Activated B cell treated with CpG ODN at 0.5 μM for 24 hours (primary cell): Measurements from ENCODE around the gene NDEL1. TPM values are rescaled to one million over a fixed set of nuclear protein-coding genes. Genes with fewer than 3 reads are reported as not detected.

Experiments
- ATAC-seq: fragments of 200-7000 bp; cut with Tn5 transposase; one replicate; pipeline ENCODE4 v1.10.0; 2021; ENCODE audit warnings: low read depth, mild to moderate bottlenecking, moderate library complexity
- CTCF ChIA-PET: fragments of 350-600 bp; sonication (Branson Sonifier 250); formaldehyde crosslinking; loops from one replicate; lab custom pipeline; 2021; ENCODE audit warnings: antibody characterized with exemption; lab: Charles Lee
- POLR2A ChIA-PET: fragments of 350-600 bp; sonication (Branson Sonifier 250); formaldehyde crosslinking; loops from one replicate; lab custom pipeline; 2021; ENCODE audit warnings: antibody characterized with exemption; lab: Charles Lee
- DNase-seq: peaks from one replicate; pipeline ENCODE4 v3.0.0; 2022
- H3K27ac Mint-ChIP-seq: one replicate; pipeline ENCODE4 v1.8.0; 2020; ENCODE audit warnings: mixed read lengths
- H3K27me3 Mint-ChIP-seq: one replicate; pipeline ENCODE4 v1.8.0; 2021; ENCODE audit warnings: mixed read lengths
- H3K36me3 Mint-ChIP-seq: one replicate; pipeline ENCODE4 v1.8.0; 2021; ENCODE audit warnings: low read depth, mixed read lengths
- H3K4me1 Mint-ChIP-seq: one replicate; pipeline ENCODE4 v1.8.0; 2021; ENCODE audit warnings: mixed read lengths
- H3K4me3 Mint-ChIP-seq: one replicate; pipeline ENCODE4 v1.8.0; 2020; ENCODE audit warnings: mild to moderate bottlenecking, mixed read lengths
- H3K9me3 Mint-ChIP-seq: one replicate; pipeline ENCODE4 v1.8.0; 2020; ENCODE audit warnings: mixed read lengths
- intact Hi-C: fragments of 100-400 bp; cut with micrococcal nuclease; formaldehyde crosslinking; loops from one replicate; pipeline ENCODE4 v1.15.1; 2024
- total RNA-seq: library from RNA; stranded (reverse); gene quantifications from 2 replicates; pipeline ENCODE4 v1.2.3, GENCODE V29; 2022
- TF ChIP-seq, protein P1 (sequence below): fragments of 200-600 bp; IDR thresholded peaks from one replicate; pipeline ENCODE4 v1.8.0; 2022; ENCODE audit warnings: antibody characterized with exemption, mild to moderate bottlenecking

NDEL1 gene
- total RNA-seq, 1 donor from 2014 or later = 82.6 TPM

DNA sequence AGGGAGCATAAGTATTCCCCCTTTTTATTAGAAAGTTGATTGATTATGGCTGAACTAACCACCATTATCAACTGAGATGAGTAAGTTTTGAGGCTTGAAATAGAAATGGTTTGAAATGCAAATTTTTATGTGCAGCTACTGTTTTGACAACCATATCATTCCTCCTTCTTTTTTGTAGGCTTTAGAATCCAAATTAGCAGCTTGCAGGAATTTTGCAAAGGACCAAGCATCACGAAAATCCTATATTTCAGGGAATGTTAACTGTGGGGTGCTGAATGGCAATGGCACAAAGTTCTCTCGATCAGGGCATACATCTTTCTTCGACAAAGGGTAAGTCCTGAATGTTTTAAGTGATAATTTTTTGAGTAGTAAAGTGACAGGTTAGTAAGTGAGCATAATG lies 24.1 kb downstream of the NDEL1 start:
- ATAC-seq = no peak
- Mint-ChIP-seq H3K36me3 (peaks cover 91% of the 10 kb centered on the region), H3K4me3 (no peak overlapping the region), H3K9me3 (no peaks in the 10 kb centered on the region), H3K4me1 (no peaks in the 10 kb centered on the region), H3K27ac (no peak overlapping the region), H3K27me3 (no peaks in the 10 kb centered on the region)
- ChIA-PET POLR2A (no interaction called here), CTCF (no interaction called here)
- TF ChIP-seq, protein P1, sequence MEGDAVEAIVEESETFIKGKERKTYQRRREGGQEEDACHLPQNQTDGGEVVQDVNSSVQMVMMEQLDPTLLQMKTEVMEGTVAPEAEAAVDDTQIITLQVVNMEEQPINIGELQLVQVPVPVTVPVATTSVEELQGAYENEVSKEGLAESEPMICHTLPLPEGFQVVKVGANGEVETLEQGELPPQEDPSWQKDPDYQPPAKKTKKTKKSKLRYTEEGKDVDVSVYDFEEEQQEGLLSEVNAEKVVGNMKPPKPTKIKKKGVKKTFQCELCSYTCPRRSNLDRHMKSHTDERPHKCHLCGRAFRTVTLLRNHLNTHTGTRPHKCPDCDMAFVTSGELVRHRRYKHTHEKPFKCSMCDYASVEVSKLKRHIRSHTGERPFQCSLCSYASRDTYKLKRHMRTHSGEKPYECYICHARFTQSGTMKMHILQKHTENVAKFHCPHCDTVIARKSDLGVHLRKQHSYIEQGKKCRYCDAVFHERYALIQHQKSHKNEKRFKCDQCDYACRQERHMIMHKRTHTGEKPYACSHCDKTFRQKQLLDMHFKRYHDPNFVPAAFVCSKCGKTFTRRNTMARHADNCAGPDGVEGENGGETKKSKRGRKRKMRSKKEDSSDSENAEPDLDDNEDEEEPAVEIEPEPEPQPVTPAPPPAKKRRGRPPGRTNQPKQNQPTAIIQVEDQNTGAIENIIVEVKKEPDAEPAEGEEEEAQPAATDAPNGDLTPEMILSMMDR = no peak
- DNase-seq = no peak
- intact Hi-C loops = no loop called here

DNA sequence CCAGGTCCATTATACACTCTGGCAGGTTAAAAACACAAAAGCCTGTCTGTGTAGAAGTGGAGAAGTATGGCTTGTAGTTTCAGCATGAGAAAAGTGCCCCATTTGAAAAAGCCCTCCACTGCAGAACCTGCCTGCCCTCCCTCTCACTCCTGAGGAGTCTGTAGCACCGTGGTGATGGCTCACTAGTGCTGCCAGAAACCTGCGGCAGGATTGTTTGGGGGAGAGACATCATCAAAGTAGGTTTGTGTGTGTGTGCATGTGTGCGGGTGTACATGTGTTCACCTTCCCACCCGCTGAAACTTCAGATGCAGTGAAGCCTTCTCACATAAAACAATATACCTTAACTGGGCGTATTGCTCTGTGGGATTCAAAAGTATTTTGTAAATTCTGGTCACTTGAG lies 26.9 kb downstream of the NDEL1 start:
- ChIA-PET CTCF (no interaction called here), POLR2A (no interaction called here)
- intact Hi-C loops = no loop called here
- H3K4me3 Mint-ChIP-seq = no peak overlapping the region
- TF ChIP-seq, protein P1 = no peak
- H3K4me1 Mint-ChIP-seq = no peaks in the 10 kb centered on the region
- H3K36me3 Mint-ChIP-seq = peaks cover 89% of the 10 kb centered on the region
- H3K27me3 Mint-ChIP-seq = no peaks in the 10 kb centered on the region
- H3K27ac Mint-ChIP-seq = no peak overlapping the region
- DNase-seq = no peak
- ATAC-seq = no peak
- H3K9me3 Mint-ChIP-seq = no peaks in the 10 kb centered on the region

- H3K4me3 Mint-ChIP-seq = no peak overlapping the region
- no peaks in the 10 kb centered on the region for H3K4me1 Mint-ChIP-seq
- H3K9me3 Mint-ChIP-seq = no peaks in the 10 kb centered on the region
- ATAC-seq (no peak), DNase-seq (no peak)
- intact Hi-C loops = no loop called here
- H3K27ac Mint-ChIP-seq = no peak overlapping the region
- no peaks in the 10 kb centered on the region for H3K27me3 Mint-ChIP-seq
- H3K36me3 Mint-ChIP-seq = peaks cover 91% of the 10 kb centered on the region
- POLR2A ChIA-PET = no interaction called here
- CTCF ChIA-PET = no interaction called here
- TF ChIP-seq, protein P1 = no peak
Observed at GRCh38 chr17:8463099-8463498, 27.4 kb downstream of the NDEL1 start.

- H3K27ac Mint-ChIP-seq = no peak overlapping the region
- H3K4me1 Mint-ChIP-seq = no peaks in the 10 kb centered on the region
Observed at GRCh38 chr17:8464941-8465340, 29.3 kb downstream of the NDEL1 start.

DNA sequence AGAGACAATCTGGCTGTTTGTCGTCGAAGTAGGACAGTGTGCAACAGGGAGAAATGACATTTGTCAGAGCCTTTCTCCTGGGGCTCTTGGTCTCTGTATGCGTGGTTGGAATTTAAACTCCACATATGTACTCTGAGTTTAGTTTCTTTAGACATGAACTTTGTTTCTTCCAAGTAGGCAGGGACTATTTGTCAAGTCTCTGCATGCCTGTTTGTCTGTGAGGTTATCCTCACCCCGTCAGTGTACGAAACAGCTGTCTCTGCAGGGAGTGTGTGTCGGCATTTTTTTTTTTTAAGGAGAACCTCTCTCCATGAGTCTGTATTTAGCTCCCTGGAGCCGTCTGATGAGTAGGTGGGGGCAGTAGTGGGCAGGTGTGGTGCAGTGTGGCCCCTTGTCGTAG lies 29.7 kb downstream of the NDEL1 start:
- POLR2A ChIA-PET = no interaction called here
- Mint-ChIP-seq H3K36me3 (peaks cover 84% of the 10 kb centered on the region), H3K9me3 (no peaks in the 10 kb centered on the region), H3K27ac (no peak overlapping the region), H3K4me3 (no peak overlapping the region), H3K27me3 (no peaks in the 10 kb centered on the region), H3K4me1 (no peaks in the 10 kb centered on the region)
- CTCF ChIA-PET = no interaction called here
- no peak for ATAC-seq
- intact Hi-C loops = no loop called here
- TF ChIP-seq, protein P1 = no peak
- no peak for DNase-seq

More at GRCh38 chr17:8464941-8465340, 29.3 kb downstream of the NDEL1 start:
- DNase-seq = no peak
- Mint-ChIP-seq H3K36me3 (peaks cover 85% of the 10 kb centered on the region), H3K9me3 (no peaks in the 10 kb centered on the region), H3K4me3 (no peak overlapping the region), H3K27me3 (no peaks in the 10 kb centered on the region)
- CTCF ChIA-PET = no interaction called here
- TF ChIP-seq, protein P1 = no peak
- ATAC-seq = no peak
- POLR2A ChIA-PET = no interaction called here
- intact Hi-C loops = no loop called here
